22Rv1 (cell line): ENCODE results near the gene SHROOM4.

ENCODE experiments used
- ZFX ChIP-seq: fragments of 450-650 bp; IDR thresholded peaks from 2 replicates; pipeline ENCODE4 v1.6.1; 2017; ENCODE audit warnings: antibody characterized with exemption, borderline replicate concordance
- TF ChIP-seq, protein P1 (sequence below): fragments of 450-650 bp; IDR thresholded peaks from 2 replicates; pipeline ENCODE4 v1.5.1; 2017; ENCODE audit warnings: mild to moderate bottlenecking

GRCh38 chrX:50615570-50616158 lies 198.3 kb downstream of the SHROOM4 start:
- TF ChIP-seq, protein P1, sequence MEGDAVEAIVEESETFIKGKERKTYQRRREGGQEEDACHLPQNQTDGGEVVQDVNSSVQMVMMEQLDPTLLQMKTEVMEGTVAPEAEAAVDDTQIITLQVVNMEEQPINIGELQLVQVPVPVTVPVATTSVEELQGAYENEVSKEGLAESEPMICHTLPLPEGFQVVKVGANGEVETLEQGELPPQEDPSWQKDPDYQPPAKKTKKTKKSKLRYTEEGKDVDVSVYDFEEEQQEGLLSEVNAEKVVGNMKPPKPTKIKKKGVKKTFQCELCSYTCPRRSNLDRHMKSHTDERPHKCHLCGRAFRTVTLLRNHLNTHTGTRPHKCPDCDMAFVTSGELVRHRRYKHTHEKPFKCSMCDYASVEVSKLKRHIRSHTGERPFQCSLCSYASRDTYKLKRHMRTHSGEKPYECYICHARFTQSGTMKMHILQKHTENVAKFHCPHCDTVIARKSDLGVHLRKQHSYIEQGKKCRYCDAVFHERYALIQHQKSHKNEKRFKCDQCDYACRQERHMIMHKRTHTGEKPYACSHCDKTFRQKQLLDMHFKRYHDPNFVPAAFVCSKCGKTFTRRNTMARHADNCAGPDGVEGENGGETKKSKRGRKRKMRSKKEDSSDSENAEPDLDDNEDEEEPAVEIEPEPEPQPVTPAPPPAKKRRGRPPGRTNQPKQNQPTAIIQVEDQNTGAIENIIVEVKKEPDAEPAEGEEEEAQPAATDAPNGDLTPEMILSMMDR, result no peak
- no peak for TF ChIP-seq ZFX
